ENCODE measurements around the gene GORAB.

The GORAB gene

GRCh38 chr1:170538687-170539086, 6.7 kb downstream of the GORAB start:
- no peak for DNase-seq (ENCODE audit: low read depth)

GRCh38 chr1:170539154-170539553, 7.2 kb downstream of the GORAB start:
- DNase-seq (ENCODE audit: low read depth), result no peak

- no peak for DNase-seq (ENCODE audit: low read depth)
Observed at GRCh38 chr1:170544624-170545023, 12.7 kb downstream of the GORAB start.

GRCh38 chr1:170545476-170545875, 13.5 kb downstream of the GORAB start:
- no peak for DNase-seq (ENCODE audit: low read depth)

GRCh38 chr1:170547255-170547654, 15.3 kb downstream of the GORAB start:
- no peak for DNase-seq (ENCODE audit: low read depth)

- no peak for DNase-seq (ENCODE audit: low read depth)
Observed at GRCh38 chr1:170548497-170548896, 16.5 kb downstream of the GORAB start.

- no peak for DNase-seq (ENCODE audit: low read depth)
Observed at GRCh38 chr1:170555370-170555769, 23.4 kb downstream of the GORAB start.

GRCh38 chr1:170556917-170557316, 25.0 kb downstream of the GORAB start:
- DNase-seq (ENCODE audit: low read depth), result no peak

- no peak for DNase-seq (ENCODE audit: low read depth)
Observed at GRCh38 chr1:170558731-170559130, 26.8 kb downstream of the GORAB start.

GRCh38 chr1:170559166-170559565, 27.2 kb downstream of the GORAB start:
- DNase-seq (ENCODE audit: low read depth), result no peak

GRCh38 chr1:170560681-170561285, 28.8 kb downstream of the GORAB start:
- no peak for DNase-seq (ENCODE audit: low read depth)

GRCh38 chr1:170562646-170563338, 30.8 kb downstream of the GORAB start:
- DNase-seq (ENCODE audit: low read depth), result no peak

- DNase-seq (ENCODE audit: low read depth), result no peak
Observed at GRCh38 chr1:170567214-170567613, 35.2 kb downstream of the GORAB start.

GRCh38 chr1:170568197-170568596, 36.2 kb downstream of the GORAB start:
- DNase-seq (ENCODE audit: low read depth), result no peak

- DNase-seq (ENCODE audit: low read depth), result no peak
Observed at GRCh38 chr1:170576980-170577379, 45.0 kb downstream of the GORAB start.

- no peak for DNase-seq (ENCODE audit: low read depth)
Observed at GRCh38 chr1:170578359-170578758, 46.4 kb downstream of the GORAB start.

GRCh38 chr1:170580636-170581440, 48.9 kb downstream of the GORAB start:
- no peak for DNase-seq (ENCODE audit: low read depth)

- no peak for DNase-seq (ENCODE audit: low read depth)
Observed at GRCh38 chr1:170583186-170583585, 51.2 kb downstream of the GORAB start.

GRCh38 chr1:170586321-170587252, 54.6 kb downstream of the GORAB start:
- DNase-seq (ENCODE audit: low read depth), result no peak

GRCh38 chr1:170587253-170587593, 55.3 kb downstream of the GORAB start:
- DNase-seq (ENCODE audit: low read depth), result no peak

GRCh38 chr1:170590921-170591705, 59.1 kb downstream of the GORAB start:
- DNase-seq (ENCODE audit: low read depth), result no peak

Data from activated T-helper 9 cell treated with anti-CD3 and anti-CD28 coated beads, Interleukin-2, amount 50 U/mL, for 16 hours (primary cell).